ENCODE measurements around the gene TNNT1.

GRCh38 chr19:55111238-55111831 lies 37.7 kb downstream of the TNNT1 start:
- TF ChIP-seq GATA3 (IDR thresholded peaks at IDR 0.05; ENCODE audit: low read depth, low read length), result no peak
- TF ChIP-seq GATA2 (IDR thresholded peaks at IDR 0.05; ENCODE audit: low read depth, low read length), result no peak
